OCI-LY7 (cell line): ENCODE data around the gene URM1. TPM values are rescaled to one million over a fixed set of nuclear protein-coding genes. Genes with fewer than 3 reads are reported as not detected.

Experiments used
- BruUV-seq: library from RNA; stranded (reverse); fragments of 400-500 nt; replicated peaks from 2 replicates; lab custom pipeline; 2021; lab: Mats Ljungman, UMichigan
- CTCF ChIA-PET: fragments of 300-600 bp; sonication (Branson Sonifier 250); formaldehyde crosslinking; loops from one replicate; lab custom pipeline; 2022; ENCODE audit warnings: antibody characterized with exemption; ENCODE audit not compliant: unreplicated experiment; lab: Charles Lee
- POLR2A ChIA-PET: fragments of 300-600 bp; sonication (Branson Sonifier 250); formaldehyde crosslinking; loops from one replicate; lab custom pipeline; 2022; ENCODE audit warnings: antibody characterized with exemption; lab: Charles Lee
- DNase-seq: peaks from one replicate; pipeline ENCODE4 v3.0.0-alpha.2; 2015; ENCODE audit warnings: low spot score
- H2AFZ ChIP-seq: fragments of 200-600 bp; sonication (generic), shearing (Covaris generic); 2 replicates; pipeline ENCODE4 v1.6.1; 2014; ENCODE audit warnings: mild to moderate bottlenecking, antibody characterized with exemption, low read length, moderate library complexity
- H3K27ac ChIP-seq: fragments of 200-600 bp; sonication (generic); 2 replicates; pipeline ENCODE4 v1.5.1; 2014; ENCODE audit warnings: mixed run types, low read depth, mild to moderate bottlenecking, moderate library complexity, low read length, inconsistent platforms; ENCODE audit not compliant: poor library complexity, severe bottlenecking
- H3K36me3 ChIP-seq: fragments of 200-600 bp; sonication (generic); 2 replicates; pipeline ENCODE4 v1.6.1; 2014; ENCODE audit warnings: mild to moderate bottlenecking, antibody characterized with exemption, low read length, moderate library complexity, mixed read lengths; ENCODE audit not compliant: insufficient read depth
- H3K4me1 ChIP-seq: fragments of 200-600 bp; sonication (generic); 2 replicates; pipeline ENCODE4 v1.5.1; 2014; ENCODE audit warnings: mild to moderate bottlenecking, low read length; ENCODE audit not compliant: insufficient read depth, poor library complexity, severe bottlenecking
- H3K4me2 ChIP-seq: fragments of 200-600 bp; sonication (generic); 2 replicates; pipeline ENCODE4 v1.6.1; 2014; ENCODE audit warnings: mild to moderate bottlenecking, low read length
- H3K4me3 ChIP-seq: fragments of 200-600 bp; sonication (generic); 2 replicates; pipeline ENCODE4 v1.5.1; 2014; ENCODE audit warnings: mild to moderate bottlenecking, low read depth, low read length; ENCODE audit not compliant: poor library complexity, severe bottlenecking
- H3K79me2 ChIP-seq: fragments of 200-600 bp; sonication (generic); 2 replicates; pipeline ENCODE4 v1.6.1; 2016; ENCODE audit warnings: low read depth, mild to moderate bottlenecking, low read length, moderate library complexity, mixed read lengths; ENCODE audit not compliant: insufficient read depth
- H3K9me2 ChIP-seq: fragments of 200-600 bp; sonication (generic); 2 replicates; pipeline ENCODE4 v1.6.1; 2016; ENCODE audit warnings: mild to moderate bottlenecking, low read length, mixed read lengths; ENCODE audit not compliant: insufficient read depth
- H3K9me3 ChIP-seq: fragments of 200-600 bp; sonication (generic); 2 replicates; pipeline ENCODE4 v1.6.1; 2014; ENCODE audit warnings: mild to moderate bottlenecking, mixed run types, low read length, mixed read lengths
- H4K20me1 ChIP-seq: fragments of 200-600 bp; sonication (generic); 2 replicates; pipeline ENCODE4 v1.6.1; 2014; ENCODE audit warnings: mild to moderate bottlenecking, antibody characterized with exemption, low read length, moderate library complexity, mixed read lengths; ENCODE audit not compliant: insufficient read depth
- EZH2phosphoT487 ChIP-seq: fragments of 200-600 bp; sonication (generic); IDR thresholded peaks from 2 replicates; pipeline ENCODE4 v1.6.1; 2018; ENCODE audit warnings: low read depth, borderline replicate concordance, mild to moderate bottlenecking, mixed run types, antibody characterized with exemption, low read length, moderate library complexity, mixed read lengths
- intact Hi-C: fragments of 100-400 bp; cut with micrococcal nuclease; formaldehyde crosslinking; loops from one replicate; pipeline ENCODE4 v1.10.0; 2022; ENCODE audit not compliant: unreplicated experiment
- total RNA-seq, 2 experiments: library from RNA; depleted of rRNA in 1 of 2; stranded (reverse); fragments of >200 nt in 1 of 2; shearing (Covaris generic) in 1 of 2; gene quantifications; 2 replicates each; pipeline ENCODE4 v1.2.3, GENCODE V29; 2014 to 2022
- TF ChIP-seq, protein P1 (sequence below): fragments of 200-600 bp; sonication (generic); conservative IDR thresholded peaks from 2 replicates; pipeline ENCODE4 v1.5.1; 2014; ENCODE audit warnings: mild to moderate bottlenecking, antibody characterized with exemption, low read length, moderate library complexity, mixed read lengths

URM1 gene
- total RNA-seq, 2 experiments from 2014 or later = 58.5 to 60.8 TPM

DNA sequence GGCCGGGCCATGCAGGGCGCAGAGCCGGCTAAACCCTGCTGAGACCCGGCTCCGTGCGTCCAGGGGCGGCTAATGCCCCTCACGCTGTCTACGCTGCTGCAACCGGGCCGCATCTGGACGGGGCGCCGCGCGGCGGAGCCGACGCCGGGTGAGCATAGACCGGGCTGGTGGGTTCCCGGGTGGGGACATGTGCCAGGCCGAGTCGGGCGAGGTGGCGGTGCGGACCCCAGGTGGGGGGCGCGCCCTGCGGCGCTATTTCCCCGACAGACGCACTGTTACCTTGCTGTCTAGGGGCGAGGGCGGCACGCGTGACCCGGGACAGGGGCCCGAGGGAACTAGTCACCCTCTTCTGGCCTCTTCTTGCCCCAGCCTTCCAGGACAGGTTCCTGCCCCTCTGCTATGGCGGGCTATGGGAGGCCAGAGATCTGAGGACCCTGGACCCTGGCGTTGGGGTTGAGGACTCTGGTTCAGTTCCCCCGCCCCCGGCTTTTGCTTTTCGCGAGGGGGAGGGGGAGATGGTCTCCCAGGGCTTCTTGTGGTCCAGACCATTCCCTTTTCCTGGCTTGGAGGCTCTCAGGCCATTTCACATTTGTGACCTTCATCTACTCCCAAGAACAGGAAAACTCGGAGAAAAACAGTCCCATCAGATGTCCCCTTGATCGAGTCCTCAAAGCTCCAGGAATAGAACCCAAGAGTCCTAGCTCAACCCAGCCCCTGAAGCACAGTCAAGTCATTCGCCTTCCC, 30.3 kb upstream of the URM1 start:
- TF ChIP-seq, protein P1, sequence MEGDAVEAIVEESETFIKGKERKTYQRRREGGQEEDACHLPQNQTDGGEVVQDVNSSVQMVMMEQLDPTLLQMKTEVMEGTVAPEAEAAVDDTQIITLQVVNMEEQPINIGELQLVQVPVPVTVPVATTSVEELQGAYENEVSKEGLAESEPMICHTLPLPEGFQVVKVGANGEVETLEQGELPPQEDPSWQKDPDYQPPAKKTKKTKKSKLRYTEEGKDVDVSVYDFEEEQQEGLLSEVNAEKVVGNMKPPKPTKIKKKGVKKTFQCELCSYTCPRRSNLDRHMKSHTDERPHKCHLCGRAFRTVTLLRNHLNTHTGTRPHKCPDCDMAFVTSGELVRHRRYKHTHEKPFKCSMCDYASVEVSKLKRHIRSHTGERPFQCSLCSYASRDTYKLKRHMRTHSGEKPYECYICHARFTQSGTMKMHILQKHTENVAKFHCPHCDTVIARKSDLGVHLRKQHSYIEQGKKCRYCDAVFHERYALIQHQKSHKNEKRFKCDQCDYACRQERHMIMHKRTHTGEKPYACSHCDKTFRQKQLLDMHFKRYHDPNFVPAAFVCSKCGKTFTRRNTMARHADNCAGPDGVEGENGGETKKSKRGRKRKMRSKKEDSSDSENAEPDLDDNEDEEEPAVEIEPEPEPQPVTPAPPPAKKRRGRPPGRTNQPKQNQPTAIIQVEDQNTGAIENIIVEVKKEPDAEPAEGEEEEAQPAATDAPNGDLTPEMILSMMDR = no peak
- TF ChIP-seq EZH2phosphoT487 = no peak

DNA sequence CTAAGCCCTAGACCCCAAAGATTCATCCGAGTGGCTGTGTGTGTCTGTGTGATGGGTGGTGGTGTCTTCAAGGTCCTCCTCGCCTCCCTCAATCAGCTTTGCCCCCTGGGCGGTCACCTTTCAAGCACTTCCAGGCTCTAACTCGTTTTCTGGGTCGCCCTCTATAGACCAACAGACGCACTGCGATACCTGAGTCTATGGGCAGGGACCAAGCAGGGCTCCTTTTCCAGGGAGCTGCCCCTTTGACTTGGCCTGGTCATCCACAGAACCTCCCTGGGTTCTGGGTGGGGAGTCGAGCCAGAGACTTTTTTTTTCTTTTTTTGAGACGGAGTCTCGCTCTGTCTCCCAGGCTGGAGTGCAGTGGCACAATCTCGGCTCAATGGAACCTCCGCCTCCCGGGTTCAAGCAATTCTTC, 29.7 kb upstream of the URM1 start:
- peak overlapping the region; percentile 47; the same call in 1 of the 2 replicates for H2AFZ ChIP-seq
- peak overlapping the region; percentile 18 for H3K27ac ChIP-seq
- peaks cover 33% of the 10 kb centered on the region for H3K36me3 ChIP-seq
- no peaks in the 10 kb centered on the region for H3K9me2 ChIP-seq
- POLR2A ChIA-PET = interaction anchor here (0.8 kb wide), 1 partner anchor 91 kb away, joined by 3 read pairs; no protein-coding TSS in a partner anchor
- no peaks in the 10 kb centered on the region for H3K9me3 ChIP-seq
- CTCF ChIA-PET = interaction anchor here (0.7 to 1.2 kb wide), 4 partner anchors 21 to 97 kb away, joined by 3 to 5 read pairs (median 4); partner anchors contain the start of genes GOLGA2 and SWI5
- no peaks in the 10 kb centered on the region for H4K20me1 ChIP-seq
- H3K4me1 ChIP-seq = peaks cover 5% of the 10 kb centered on the region
- intact Hi-C loops = loop anchor here (1.0 to 5.0 kb wide), 3 partner anchors 29 to 139 kb away; partner anchors contain the start of genes DNM1 and URM1
- BruUV-seq = no TSS peak
- DNase-seq = peak; percentile 84
- TF ChIP-seq EZH2phosphoT487 = no peak
- TF ChIP-seq, protein P1 = peak; percentile 80
- no peaks in the 10 kb centered on the region for H3K79me2 ChIP-seq
- peak overlapping the region; percentile 92 for H3K4me2 ChIP-seq
- peak overlapping the region; percentile 82 for H3K4me3 ChIP-seq

More for the DNA sequence above, 30.3 kb upstream of the URM1 start:
- intact Hi-C loops = loop anchor here (1.0 to 5.0 kb wide), 4 partner anchors 19 to 139 kb away; partner anchors contain the start of genes COQ4, DNM1, TRUB2 and URM1
- H3K9me3 ChIP-seq = no peaks in the 10 kb centered on the region
- ChIA-PET CTCF (interaction anchor here (0.7 to 1.2 kb wide), 4 partner anchors 21 to 98 kb away, joined by 3 to 5 read pairs (median 4); partner anchors contain the start of genes GOLGA2 and SWI5), POLR2A (interaction anchor here (0.8 kb wide), 1 partner anchor 90 kb away, joined by 3 read pairs; no protein-coding TSS in a partner anchor)
- H4K20me1 ChIP-seq = no peaks in the 10 kb centered on the region
- peaks cover 30% of the 10 kb centered on the region for H3K36me3 ChIP-seq
- no peaks in the 10 kb centered on the region for H3K79me2 ChIP-seq
- peak overlapping the region; percentile 18 for H3K27ac ChIP-seq
- BruUV-seq = no TSS peak
- H3K9me2 ChIP-seq = no peaks in the 10 kb centered on the region
- H3K4me3 ChIP-seq = peak overlapping the region; percentile 82
- H3K4me1 ChIP-seq = peaks cover 5% of the 10 kb centered on the region
- H3K4me2 ChIP-seq = peak overlapping the region; percentile 92
- no peak for DNase-seq
- peak overlapping the region; percentile 47; the same call in 1 of the 2 replicates for H2AFZ ChIP-seq
